Measurements from ENCODE around the gene SGMS1. TPM values are rescaled to one million over a fixed set of nuclear protein-coding genes. Genes with fewer than 3 reads are reported as not detected.

SGMS1 gene
- polyA plus RNA-seq, 10 donors, result 20.0 to 29.5 (median 22.8) TPM

- DNase-seq, result no peak
Observed at GRCh38 chr10:50636618-50637579, 13.1 kb upstream of the SGMS1 start.

- peak in 1 of 3 donors; percentile 43 for DNase-seq
Observed at GRCh38 chr10:50635286-50635685, 11.5 kb upstream of the SGMS1 start.

GRCh38 chr10:50634479-50634878 lies 10.7 kb upstream of the SGMS1 start:
- DNase-seq, result no peak

- DNase-seq, result no peak
Observed at GRCh38 chr10:50631052-50631451, 7.3 kb upstream of the SGMS1 start.

- no peak for DNase-seq
Observed at GRCh38 chr10:50629495-50630122, 5.9 kb upstream of the SGMS1 start.

- DNase-seq, result no peak
Observed at GRCh38 chr10:50627896-50628295, 4.1 kb upstream of the SGMS1 start.

GRCh38 chr10:50627443-50627842 lies 3.7 kb upstream of the SGMS1 start:
- no peak for DNase-seq

- peak in 2 of 3 donors; percentile 40 to 69 for DNase-seq
Observed at GRCh38 chr10:50625649-50626132, 1.9 kb upstream of the SGMS1 start.

- peak in 2 of 3 donors; percentile 80 to 96 for DNase-seq
Observed at GRCh38 chr10:50624866-50625501, 1.2 kb upstream of the SGMS1 start.

GRCh38 chr10:50624413-50624865 lies 683 bp upstream of the SGMS1 start:
- peak; percentile 96 to 100 (median 97) for DNase-seq

GRCh38 chr10:50622706-50623662 lies 772 bp downstream of the SGMS1 start:
- peak in 2 of 3 donors; percentile 49 to 83 for DNase-seq

- peak; percentile 86 to 92 (median 88) for DNase-seq
Observed at GRCh38 chr10:50621968-50622705, 1.6 kb downstream of the SGMS1 start.

- no peak for DNase-seq
Observed at GRCh38 chr10:50620899-50621298, 2.9 kb downstream of the SGMS1 start.

GRCh38 chr10:50619882-50620281 lies 3.9 kb downstream of the SGMS1 start:
- DNase-seq, result no peak

GRCh38 chr10:50619166-50619565 lies 4.6 kb downstream of the SGMS1 start:
- DNase-seq, result no peak

- DNase-seq, result no peak
Observed at GRCh38 chr10:50618624-50619023, 5.1 kb downstream of the SGMS1 start.

- DNase-seq, result no peak
Observed at GRCh38 chr10:50615658-50616057, 8.1 kb downstream of the SGMS1 start.

- no peak for DNase-seq
Observed at GRCh38 chr10:50614444-50615137, 9.2 kb downstream of the SGMS1 start.

GRCh38 chr10:50613726-50614443 lies 9.9 kb downstream of the SGMS1 start:
- no peak for DNase-seq

Data from muscle of back (tissue), 11 donors.